Stimulated activated CD4-positive, alpha-beta T cell treated with anti-CD3 and anti-CD28 coated beads, Interleukin-2, amount 100 ng/mL, for 48 hours (primary cell): ENCODE results near the gene HSD17B12.
"Not testable (repeated sequence)": the region's sequence is repeated elsewhere in the genome, so short reads cannot be mapped to it uniquely, and the experiment has no call there.

Experiments used
- DNase-seq, 2 donors: peaks; one replicate each; pipeline ENCODE4 v3.0.0-alpha.2; 2020

HSD17B12 gene

DNA sequence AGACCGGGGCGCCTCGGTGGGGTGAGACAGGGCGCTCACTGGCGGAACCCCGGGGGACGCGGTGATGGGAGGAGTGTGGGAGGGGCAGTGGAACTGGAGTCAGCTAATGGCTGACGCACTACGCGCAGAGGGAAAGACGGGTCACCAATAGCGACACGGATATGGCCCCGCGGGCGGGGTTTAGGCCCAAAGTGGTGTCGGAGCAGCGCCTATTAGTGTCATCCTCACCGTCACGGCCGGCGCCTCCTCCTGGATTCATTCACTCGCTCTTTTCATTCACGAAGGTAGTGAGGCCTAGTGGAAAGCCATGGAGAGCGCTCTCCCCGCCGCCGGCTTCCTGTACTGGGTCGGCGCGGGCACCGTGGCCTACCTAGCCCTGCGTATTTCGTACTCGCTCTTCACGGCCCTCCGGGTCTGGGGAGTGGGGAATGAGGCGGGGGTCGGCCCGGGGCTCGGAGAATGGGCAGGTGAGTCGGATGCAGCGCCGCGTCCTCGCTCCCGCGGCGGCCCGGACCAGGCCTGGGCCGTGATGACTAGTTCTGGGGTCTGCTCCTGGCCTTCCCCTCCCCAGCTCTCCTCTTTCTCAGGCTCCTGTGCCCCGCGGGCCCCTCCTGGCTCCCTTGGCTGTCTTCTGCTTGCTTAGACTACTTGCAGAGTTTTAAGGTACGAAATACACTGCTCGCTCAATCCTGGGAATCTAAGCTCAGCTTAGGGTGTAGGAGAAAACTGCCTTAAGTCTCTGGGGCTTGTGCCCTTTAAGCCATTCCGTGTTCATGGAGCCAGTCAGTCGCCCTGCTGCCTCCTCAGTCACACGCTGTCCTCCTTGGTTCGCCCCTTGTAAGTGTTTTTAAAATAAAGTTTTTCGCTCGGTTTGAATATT lies at the start of gene HSD17B12:
Gene HSD17B12, plus strand, starts transcription at position 218 of the 880 bp plus-strand sequence. Its CDS starts 90 bp downstream, at position 308.
- DNase-seq: peak; percentile 93 to 96

- DNase-seq: no peak
These were observed 48.8 kb upstream of the HSD17B12 start for GRCh38 chr11:43631732-43632131.

DNA sequence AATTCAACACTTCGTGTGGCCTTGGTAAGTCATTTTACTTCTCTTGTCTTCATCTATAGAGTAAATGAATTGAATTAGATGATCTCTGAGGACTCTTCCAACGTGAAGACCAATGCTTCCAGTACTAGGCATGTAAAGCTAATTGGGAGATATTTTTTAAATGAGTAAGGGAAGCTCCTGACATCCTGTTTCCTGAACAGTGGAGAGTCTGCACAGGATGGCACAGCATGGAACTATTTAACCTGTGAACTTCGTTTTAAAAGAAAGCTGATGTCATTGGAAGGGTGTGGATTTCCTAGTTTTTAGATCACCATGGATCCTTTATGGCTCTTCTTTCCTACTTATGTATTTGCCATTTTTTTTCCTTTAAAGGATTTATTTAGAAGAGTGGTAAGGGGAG lies 48.4 kb upstream of the HSD17B12 start:
- DNase-seq: no peak

- no peak for DNase-seq
These were observed 41.8 kb upstream of the HSD17B12 start for GRCh38 chr11:43638717-43639116.

GRCh38 chr11:43639224-43639623 lies 41.3 kb upstream of the HSD17B12 start:
- DNase-seq: no peak

DNA sequence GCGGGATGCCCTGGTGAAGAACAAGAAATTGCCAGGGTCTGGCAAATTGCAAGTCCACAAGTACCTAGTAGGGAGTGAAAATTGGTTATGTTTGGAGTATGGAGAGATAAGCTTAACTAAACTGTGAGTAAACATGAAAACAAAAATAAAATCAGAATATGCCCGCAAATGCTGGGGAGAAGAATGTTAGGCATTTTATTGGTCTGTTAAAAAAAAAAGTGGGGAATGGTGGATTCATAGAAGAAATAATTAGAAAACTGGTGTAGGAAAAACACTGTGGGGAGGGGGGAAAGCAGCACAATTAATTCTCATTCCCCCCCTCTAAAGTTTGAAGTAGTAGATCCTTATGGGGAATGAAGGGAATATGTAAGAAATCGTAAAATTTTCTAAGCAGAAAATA lies 40.6 kb upstream of the HSD17B12 start:
- no peak for DNase-seq

DNA sequence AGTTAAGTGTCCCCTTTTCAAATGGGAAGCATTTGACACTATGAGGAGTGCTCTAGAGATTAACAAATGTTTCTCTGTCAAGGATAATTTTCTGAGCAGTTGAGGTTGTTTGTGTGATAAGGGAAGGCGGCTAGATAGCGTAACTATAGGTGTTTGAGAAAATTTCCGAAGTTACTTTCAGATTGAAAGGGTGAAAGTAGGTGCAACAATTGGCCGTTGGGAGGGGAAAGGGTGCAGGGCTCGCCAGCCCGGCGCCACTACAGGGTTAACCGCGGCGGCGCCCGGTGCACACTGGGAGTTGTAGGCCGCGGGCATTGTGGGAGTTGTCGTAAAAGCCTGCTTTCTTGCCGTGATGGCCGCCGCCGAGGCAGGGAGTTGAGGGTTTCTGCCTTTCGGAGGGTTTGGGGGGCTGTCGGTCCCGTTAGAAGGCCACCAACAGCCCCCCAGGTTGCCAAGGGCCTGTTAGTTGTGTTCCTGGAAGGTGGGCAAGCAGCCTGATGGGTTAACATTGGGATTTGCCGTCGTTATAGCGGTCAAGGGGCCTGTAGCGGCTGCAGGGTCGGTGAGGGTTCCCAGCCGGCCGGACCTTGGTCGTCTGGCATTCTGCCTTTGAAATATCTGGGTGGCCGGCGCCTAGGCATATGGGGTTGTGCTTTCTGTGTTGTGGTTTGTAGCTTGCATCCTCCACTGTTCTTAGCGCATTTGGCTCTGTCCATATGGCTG lies 36.5 kb upstream of the HSD17B12 start:
- DNase-seq: peak; percentile 81 to 83

GRCh38 chr11:43644621-43645299 lies 35.8 kb upstream of the HSD17B12 start:
- no peak for DNase-seq

- no peak for DNase-seq
These were observed 33.8 kb upstream of the HSD17B12 start for GRCh38 chr11:43646767-43647166.

- DNase-seq: no peak
These were observed 31.6 kb upstream of the HSD17B12 start for GRCh38 chr11:43648888-43649287.

GRCh38 chr11:43649501-43649900 lies 31.0 kb upstream of the HSD17B12 start:
- no peak for DNase-seq

- no peak for DNase-seq
These were observed 30.6 kb upstream of the HSD17B12 start for GRCh38 chr11:43649921-43650320.

GRCh38 chr11:43663018-43663417 lies 17.5 kb upstream of the HSD17B12 start:
- DNase-seq: not testable (repeated sequence)

- no peak for DNase-seq
These were observed 16.2 kb upstream of the HSD17B12 start for GRCh38 chr11:43664295-43664694.

GRCh38 chr11:43671284-43671683 lies 9.3 kb upstream of the HSD17B12 start:
- not testable (repeated sequence) for DNase-seq

GRCh38 chr11:43674560-43674959 lies 6.0 kb upstream of the HSD17B12 start:
- no peak for DNase-seq

DNA sequence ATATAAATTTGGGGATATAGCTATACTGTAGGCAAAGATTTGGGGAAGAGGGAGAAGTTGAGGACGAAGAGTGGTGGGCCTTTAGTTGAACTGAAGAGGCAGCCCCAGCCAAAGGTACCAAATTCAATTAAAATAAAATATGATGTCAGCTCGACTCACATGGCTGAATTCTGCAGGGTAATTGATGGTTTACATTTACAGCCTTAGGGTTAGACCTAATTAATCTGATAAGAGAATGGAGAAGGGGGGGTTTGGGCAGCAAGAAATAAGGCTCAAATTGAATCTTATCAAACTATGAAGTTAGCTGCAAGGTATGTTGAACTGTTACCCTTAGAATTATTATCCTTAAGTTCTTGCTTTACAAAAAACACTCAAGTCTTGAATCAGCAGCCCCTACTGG lies 3.6 kb upstream of the HSD17B12 start:
- DNase-seq: no peak

GRCh38 chr11:43681401-43681942 lies 934 bp downstream of the HSD17B12 start:
- no peak for DNase-seq

- DNase-seq: not testable (repeated sequence)
These were observed 1.5 kb downstream of the HSD17B12 start for GRCh38 chr11:43682081-43682480.

DNA sequence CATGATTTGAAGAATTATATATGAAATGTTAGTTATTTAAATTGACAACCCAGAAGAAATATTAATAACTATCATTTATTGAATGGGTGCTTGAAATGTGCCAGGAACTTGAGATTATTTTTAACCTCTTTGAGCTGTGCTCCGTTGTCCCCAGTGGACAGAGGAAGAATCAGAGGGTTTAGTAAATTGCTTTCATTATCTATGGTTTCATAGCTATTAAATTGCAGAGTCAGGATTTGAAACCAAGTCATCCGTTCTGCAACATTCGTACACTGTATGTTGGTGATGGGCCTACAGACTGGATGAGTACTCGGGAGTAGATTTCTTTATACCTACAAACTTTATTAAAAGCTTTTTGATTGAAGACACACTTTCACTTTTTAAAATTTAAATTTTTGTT lies 4.9 kb downstream of the HSD17B12 start:
- DNase-seq: no peak

- DNase-seq: no peak
These were observed 5.7 kb downstream of the HSD17B12 start for GRCh38 chr11:43686207-43686606.

DNA sequence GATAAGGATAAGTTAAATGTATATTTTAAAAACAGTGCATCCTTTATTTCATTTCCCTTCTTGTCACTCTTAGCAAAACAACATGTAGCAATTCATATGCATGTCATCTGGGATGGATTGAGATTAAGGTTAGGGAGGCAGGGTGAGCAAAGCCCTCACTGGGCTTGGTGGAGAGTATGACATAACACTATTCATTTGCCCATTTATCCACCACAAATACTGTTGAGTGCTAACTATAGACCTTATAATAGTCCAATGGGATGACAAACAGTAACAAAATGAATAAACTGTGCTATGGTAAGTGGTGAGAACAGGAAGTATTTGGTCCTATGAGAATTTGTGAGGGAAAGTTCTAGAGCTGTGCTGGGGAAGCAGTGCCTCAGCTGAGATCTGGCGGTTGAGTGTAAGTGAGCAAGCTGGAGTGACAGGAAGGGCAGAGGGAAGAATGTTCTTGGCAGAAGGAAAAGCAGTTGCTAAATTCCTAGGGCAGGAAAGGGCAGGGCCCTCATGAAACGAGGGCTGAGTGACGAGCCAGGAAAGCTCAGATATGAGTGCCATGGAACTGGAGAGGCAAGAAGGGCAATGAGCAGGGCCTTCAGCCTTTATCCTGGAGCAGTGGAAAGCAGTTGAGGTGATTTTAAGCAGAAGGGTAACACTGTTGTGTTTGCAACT lies 6.7 kb downstream of the HSD17B12 start:
- DNase-seq: no peak

DNA sequence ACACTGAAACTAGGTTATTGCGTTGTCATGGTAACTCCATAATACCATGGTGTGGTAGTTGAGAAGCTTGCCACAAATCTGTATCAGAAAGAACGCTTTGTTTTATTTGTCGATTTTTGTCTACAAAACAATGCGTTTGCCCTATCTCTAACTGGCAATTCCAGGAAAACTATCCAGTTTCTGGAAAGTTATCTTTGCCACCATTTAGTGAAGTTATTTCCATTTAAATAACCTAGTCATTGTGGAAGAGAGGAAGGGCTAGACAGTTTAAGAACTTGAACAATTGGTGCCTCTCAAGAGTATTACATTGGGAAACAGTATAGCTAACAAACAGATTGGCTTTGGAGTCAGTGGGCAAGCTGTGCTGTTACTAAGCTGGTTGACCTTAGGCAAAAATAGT lies 7.9 kb downstream of the HSD17B12 start:
- DNase-seq: no peak
